B cell (primary cell): ENCODE results near the gene IL12B. TPM values are rescaled to one million over a fixed set of nuclear protein-coding genes. Genes with fewer than 3 reads are reported as not detected.
A peak's percentile ranks its signal among the peaks of the same experiment; 100 is the strongest.

Experiments used
- ATAC-seq: fragments of 200-7000 bp; cut with Tn5 transposase; one replicate; pipeline ENCODE4 v1.10.0; 2021; ENCODE audit warnings: low read depth, mild to moderate bottlenecking, moderate number of reproducible peaks, moderate library complexity
- CTCF ChIA-PET: fragments of 350-600 bp; sonication (Branson Sonifier 250); formaldehyde crosslinking; loops from one replicate; lab custom pipeline; 2021; ENCODE audit warnings: antibody characterized with exemption, inconsistent platforms; lab: Charles Lee
- POLR2A ChIA-PET: fragments of 350-600 bp; sonication (Branson Sonifier 250); formaldehyde crosslinking; loops from one replicate; lab custom pipeline; 2021; ENCODE audit warnings: antibody characterized with exemption; lab: Charles Lee
- DNase-seq: peaks from one replicate; pipeline ENCODE4 v3.0.0; 2013
- H2AFZ ChIP-seq: 2 replicates; pipeline ENCODE4 v1.6.1; 2012; ENCODE audit warnings: mild to moderate bottlenecking, low read depth, low read length; ENCODE audit not compliant: insufficient read depth, poor library complexity, severe bottlenecking
- H3K27ac ChIP-seq, 2 donors: 1 replicate in 1 of 2; 2 replicates in 1 of 2; pipeline ENCODE4 v1.5.1; 2012 to 2013; ENCODE audit warnings: low read length in 2 of 2, mild to moderate bottlenecking in 2 of 2, moderate library complexity in 1 of 2
- H3K27me3 ChIP-seq, 4 experiments: fragments of 200-600 bp in 1 of 4; sonication (generic) in 1 of 4; replicated peaks in 1 of 4; 1 replicate in 2 of 4; 2 replicates in 2 of 4; pipeline versions ENCODE4 v1.6.1 to v1.7.0; 2013 to 2016; ENCODE audit warnings: low read length in 3 of 4, mild to moderate bottlenecking in 2 of 4, mixed read lengths in 1 of 4, moderate library complexity in 1 of 4; ENCODE audit not compliant: insufficient read depth in 4 of 4, control insufficient read depth in 3 of 4; ENCODE audit errors: control extremely low read depth in 1 of 4
- H3K36me3 ChIP-seq, 2 experiments: replicated peaks in 1 of 2; 1 replicate in 1 of 2; 2 replicates in 1 of 2; pipeline versions ENCODE4 v1.6.1 to v1.7.1; 2013; ENCODE audit warnings: low read length in 1 of 2; ENCODE audit not compliant: insufficient read depth in 2 of 2, control insufficient read depth in 1 of 2; ENCODE audit errors: control extremely low read depth in 1 of 2, extremely low read depth in 1 of 2
- H3K4me1 ChIP-seq, 2 donors: fragments of 200-600 bp in 1 of 2; sonication (generic) in 1 of 2; 1 replicate in 1 of 2; 2 replicates in 1 of 2; pipeline versions ENCODE4 v1.5.1 to v1.6.1; 2013 to 2017; ENCODE audit warnings: low read length in 2 of 2; ENCODE audit not compliant: control insufficient read depth in 2 of 2, insufficient read depth in 2 of 2
- H3K4me2 ChIP-seq: replicated peaks from 2 replicates; pipeline ENCODE3; 2012; ENCODE audit warnings: mild to moderate bottlenecking, low read depth, low read length; ENCODE audit not compliant: poor library complexity, severe bottlenecking
- H3K4me3 ChIP-seq, 5 experiments: fragments of 200-600 bp in 1 of 5; sonication (generic) in 1 of 5; 1 replicate in 3 of 5; 2 replicates in 2 of 5; pipeline versions ENCODE4 v1.5.1 to v1.7.0; 2011 to 2016; ENCODE audit warnings: low read length in 4 of 5, mild to moderate bottlenecking in 4 of 5, low read depth in 2 of 5, control low read depth in 1 of 5, moderate library complexity in 1 of 5; ENCODE audit not compliant: insufficient read depth in 1 of 5; ENCODE audit errors: control extremely low read depth in 1 of 5, extremely low read depth in 1 of 5
- H3K79me2 ChIP-seq: fragments of 200-600 bp; sonication (generic); one replicate; pipeline ENCODE4 v1.6.0; 2016; ENCODE audit warnings: low read length; ENCODE audit not compliant: control insufficient read depth, insufficient read depth
- H3K9ac ChIP-seq: fragments of 200-600 bp; sonication (generic); 2 replicates; pipeline ENCODE4 v1.6.1; 2017; ENCODE audit warnings: mild to moderate bottlenecking, low read length, moderate library complexity
- H3K9me3 ChIP-seq, 3 donors: one replicate each; pipeline versions ENCODE4 v1.6.1 to v1.7.1; 2013; ENCODE audit warnings: low read length in 2 of 3; ENCODE audit not compliant: control insufficient read depth in 2 of 3, insufficient read depth in 1 of 3; ENCODE audit errors: control extremely low read depth in 1 of 3
- H4K20me1 ChIP-seq: 2 replicates; pipeline ENCODE4 v1.6.0; 2012; ENCODE audit warnings: mild to moderate bottlenecking, low read length; ENCODE audit not compliant: insufficient read depth, control insufficient read depth, poor library complexity, severe bottlenecking
- H3K27ac Mint-ChIP-seq: one replicate; pipeline ENCODE4 v1.8.0; 2021; ENCODE audit warnings: mixed read lengths
- H3K27me3 Mint-ChIP-seq: one replicate; pipeline ENCODE4 v1.8.0; 2021; ENCODE audit warnings: mixed read lengths
- H3K4me1 Mint-ChIP-seq: one replicate; pipeline ENCODE4 v1.8.0; 2021; ENCODE audit warnings: mixed read lengths
- H3K4me3 Mint-ChIP-seq: one replicate; pipeline ENCODE4 v1.8.0; 2021; ENCODE audit warnings: mixed read lengths
- H3K9me3 Mint-ChIP-seq: one replicate; pipeline ENCODE4 v1.8.0; 2022; ENCODE audit warnings: mixed read lengths; ENCODE audit not compliant: insufficient read depth
- CTCF ChIP-seq: fragments of 200-600 bp; IDR thresholded peaks from one replicate; pipeline ENCODE4 v1.8.0; 2022; ENCODE audit warnings: antibody characterized with exemption, mild to moderate bottlenecking
- EZH2 ChIP-seq: IDR thresholded peaks from 2 replicates; pipeline ENCODE4 v1.6.1; 2012; ENCODE audit warnings: borderline replicate concordance, low read depth, mild to moderate bottlenecking, moderate library complexity, low read length; ENCODE audit not compliant: insufficient read depth, poor library complexity, severe bottlenecking
- whole genome bisulfite sequencing: methylation state at CpG from one replicate; pipeline ENCODE4 v1.1.5; 2013; ENCODE audit warnings: missing lambda C conversion rate; ENCODE audit not compliant: insufficient coverage; 5-methylcytosine and 5-hydroxymethylcytosine counted together
- intact Hi-C: fragments of 100-400 bp; cut with micrococcal nuclease; formaldehyde crosslinking; loops from one replicate; pipeline ENCODE4 v1.10.0; 2022
- polyA plus RNA-seq: library from polyadenylated mRNA; depleted of rRNA; stranded (reverse); fragments of >200 nt; gene quantifications from 2 replicates; pipeline ENCODE4 v1.2.3, GENCODE V29; 2012
- total RNA-seq, 2 donors: library from RNA; stranded (reverse); fragments of 120-200 nt in 1 of 2; gene quantifications; 1 replicate in 1 of 2; 2 replicates in 1 of 2; pipeline versions ENCODE4 v1.2.3 to v1.2.4, GENCODE V29; 2013 to 2022

The IL12B gene
- total and polyA plus RNA-seq, 2 donors (not counting 1 experiment from before 2014, with no cell fraction given), result 0.15 to 0.17 TPM

DNA sequence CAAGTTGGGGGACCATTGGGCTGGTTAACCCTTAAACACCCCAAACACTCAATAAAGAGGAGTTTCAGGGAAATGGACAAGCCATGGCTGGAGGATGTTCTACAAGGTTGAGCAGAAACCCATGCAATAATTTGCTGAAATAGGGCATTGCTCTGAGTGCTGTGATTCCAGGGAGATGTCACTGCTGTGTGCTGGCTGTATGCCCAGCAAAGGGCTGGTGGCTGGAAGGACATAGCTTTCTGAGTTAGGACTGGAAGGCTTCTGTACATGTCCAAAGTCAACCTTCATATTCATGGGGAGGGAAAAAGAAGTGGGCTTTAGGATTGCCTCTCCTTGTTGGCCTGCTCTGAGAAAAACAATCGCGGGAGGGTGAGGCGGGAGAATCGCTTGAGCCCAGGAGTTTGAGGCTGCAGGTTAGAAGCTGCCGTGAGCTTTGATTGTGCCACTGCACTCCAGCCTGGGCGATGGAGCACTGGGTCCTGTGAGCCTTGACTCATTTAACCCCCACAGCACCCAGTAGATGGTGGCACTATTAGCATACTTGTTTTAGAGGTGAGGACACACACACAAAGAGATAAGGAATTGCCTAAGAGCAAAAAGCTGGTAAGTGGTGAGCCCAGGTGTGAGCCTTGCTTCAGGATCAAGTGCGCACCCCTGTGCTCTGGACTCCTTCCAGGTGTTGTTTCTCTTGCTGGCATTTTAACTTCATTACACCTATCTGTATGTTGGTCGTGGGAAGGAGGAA, 20.4 kb downstream of the IL12B start:
- Mint-ChIP-seq H3K27ac (peak overlapping the region; percentile 42), H3K9me3 (no peaks in the 10 kb centered on the region), H3K4me1 (peaks cover 22% of the 10 kb centered on the region), H3K27me3 (peaks cover 10% of the 10 kb centered on the region), H3K4me3 (peak overlapping the region; percentile 76)
- Histone ChIP-seq H3K9ac (peak overlapping the region; percentile 58), H3K4me2 (peak overlapping the region; percentile 66), H4K20me1 (no peaks in the 10 kb centered on the region), H2AFZ (peak overlapping the region; percentile 51), H3K27me3 (peaks cover 0 to 6% (median 2%) of the 10 kb centered on the region in 4 experiments), H3K4me1 (peaks cover 13 to 19% of the 10 kb centered on the region in 2 donors), H3K4me3 (peak overlapping the region in 3 of 5 experiments; percentile 16 to 61 (median 38)), H3K36me3 (no peaks in the 10 kb centered on the region), H3K79me2 (no peaks in the 10 kb centered on the region), H3K9me3 (no peaks in the 10 kb centered on the region), H3K27ac (no peak overlapping the region)
- WGBS, result 60% methylated on average over 3 of the region's 8 CpGs
- POLR2A ChIA-PET, result interaction anchor here (0.5 kb wide), 1 partner anchor 690 kb away, joined by 6 read pairs; no protein-coding TSS in a partner anchor
- intact Hi-C loops, result loop anchor here (2.0 kb wide), 1 partner anchor 23 kb away; no protein-coding TSS in a partner anchor
- DNase-seq (no peak), ATAC-seq (no peak)
- CTCF ChIA-PET, result interaction anchor here (0.7 to 2.0 kb wide), 9 partner anchors 10 to 677 kb away, joined by 4 to 13 read pairs (median 5); no protein-coding TSS in a partner anchor
- TF ChIP-seq CTCF, result no peak
- TF ChIP-seq EZH2, result no peak
